LNCaP clone FGC (cell line): ENCODE results near the gene RAMP1.

Source experiments
- DNase-seq: peaks from one replicate; pipeline ENCODE4 v3.0.0-alpha.2; 2011; ENCODE audit warnings: low read depth
- H3K4me3 ChIP-seq: 2 replicates; pipeline ENCODE4 v1.5.1; 2011; ENCODE audit warnings: mild to moderate bottlenecking, low read depth, low read length, control low read depth
- CTCF ChIP-seq: IDR thresholded peaks from 2 replicates; pipeline ENCODE4 v1.5.1; 2012; ENCODE audit warnings: mild to moderate bottlenecking; ENCODE audit not compliant: control insufficient read depth, insufficient read depth; ENCODE audit errors: extremely low read depth

Gene RAMP1

GRCh38 chr2:237882510-237883481 is 23.4 kb downstream of the RAMP1 start:
- no peak overlapping the region for H3K4me3 ChIP-seq
- TF ChIP-seq CTCF = no peak
- DNase-seq = no peak

- no peak overlapping the region for H3K4me3 ChIP-seq
- TF ChIP-seq CTCF = no peak
- no peak for DNase-seq
Measured at GRCh38 chr2:237883951-237884446, 24.6 kb downstream of the RAMP1 start.

- TF ChIP-seq CTCF = no peak
- no peak overlapping the region for H3K4me3 ChIP-seq
Measured at GRCh38 chr2:237884681-237885080, 25.3 kb downstream of the RAMP1 start.

GRCh38 chr2:237885111-237885930 is 25.9 kb downstream of the RAMP1 start:
- DNase-seq = no peak
- no peak overlapping the region for H3K4me3 ChIP-seq
- TF ChIP-seq CTCF = no peak

More at GRCh38 chr2:237884681-237885080, 25.3 kb downstream of the RAMP1 start:
- no peak for DNase-seq

GRCh38 chr2:237885931-237886684 is 26.7 kb downstream of the RAMP1 start:
- no peak for DNase-seq
- TF ChIP-seq CTCF = no peak
- H3K4me3 ChIP-seq = no peak overlapping the region
